GM08714 (cell line): ENCODE data around the gene TRIO.

ENCODE experiments used
- H3K4me3 ChIP-seq: fragments of 200-500 bp; sonication (Bioruptor generic); 2 replicates; pipeline ENCODE4 v1.5.1; 2014; ENCODE audit warnings: mild to moderate bottlenecking, low read length, inconsistent platforms
- ZNF274 ChIP-seq: IDR thresholded peaks from 2 replicates; pipeline ENCODE4 v1.6.1; 2012; ENCODE audit warnings: mild to moderate bottlenecking, low read depth, low read length

TRIO gene

GRCh38 chr5:14472986-14473567, 329.9 kb downstream of the TRIO start:
- TF ChIP-seq ZNF274, result no peak
- H3K4me3 ChIP-seq, result no peak overlapping the region

DNA sequence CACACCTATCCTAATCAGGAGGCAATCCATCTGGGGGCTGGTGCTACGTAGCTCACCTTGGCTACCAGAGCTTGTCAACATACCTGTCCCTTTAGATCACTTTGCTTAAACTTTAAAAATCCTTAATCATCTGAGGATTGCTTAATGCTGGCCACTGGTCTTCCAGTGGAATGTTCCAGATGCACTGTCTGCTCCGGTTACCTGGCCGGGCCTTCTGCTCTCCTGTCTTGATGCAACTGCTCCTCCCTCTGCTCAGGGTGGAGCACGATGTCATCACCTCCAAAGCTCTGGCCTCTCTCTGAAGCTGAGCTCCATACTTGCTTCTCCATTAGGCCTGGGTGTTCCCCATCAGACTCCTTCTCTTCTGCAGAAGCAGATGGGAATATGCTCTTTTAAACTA, 331.9 kb downstream of the TRIO start:
- TF ChIP-seq ZNF274, result no peak
- no peak overlapping the region for H3K4me3 ChIP-seq

DNA sequence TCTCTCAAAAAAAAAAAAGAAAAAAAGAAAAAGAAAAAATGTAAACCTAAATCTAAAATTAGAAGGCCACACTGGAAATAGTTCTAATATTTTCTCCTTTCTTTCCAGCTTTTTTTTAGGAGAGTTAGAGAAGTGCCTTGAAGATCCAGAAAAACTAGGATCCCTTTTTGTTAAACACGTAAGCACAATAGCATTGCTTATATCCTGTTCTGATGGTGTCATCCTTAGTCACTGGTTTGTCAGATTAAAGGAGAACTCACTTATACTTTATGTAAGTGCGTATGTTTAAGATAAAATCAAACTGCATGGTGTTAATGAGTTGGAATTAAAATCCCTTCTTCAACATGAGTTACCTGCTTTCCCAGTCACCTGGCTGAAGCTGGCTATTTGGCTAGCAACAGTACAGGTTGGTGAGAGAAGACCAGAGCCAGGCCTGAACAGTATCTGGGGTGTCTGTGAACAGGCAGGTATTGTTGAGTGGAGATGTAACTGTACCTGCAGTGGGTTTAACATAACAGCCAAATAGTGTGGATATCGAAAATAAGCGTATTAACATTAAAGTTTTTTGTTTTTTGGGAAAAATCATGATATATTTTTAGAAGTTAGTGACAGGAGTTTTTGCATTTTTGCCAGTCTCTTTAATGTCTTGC, 333.8 kb downstream of the TRIO start:
- TF ChIP-seq ZNF274, result no peak

DNA sequence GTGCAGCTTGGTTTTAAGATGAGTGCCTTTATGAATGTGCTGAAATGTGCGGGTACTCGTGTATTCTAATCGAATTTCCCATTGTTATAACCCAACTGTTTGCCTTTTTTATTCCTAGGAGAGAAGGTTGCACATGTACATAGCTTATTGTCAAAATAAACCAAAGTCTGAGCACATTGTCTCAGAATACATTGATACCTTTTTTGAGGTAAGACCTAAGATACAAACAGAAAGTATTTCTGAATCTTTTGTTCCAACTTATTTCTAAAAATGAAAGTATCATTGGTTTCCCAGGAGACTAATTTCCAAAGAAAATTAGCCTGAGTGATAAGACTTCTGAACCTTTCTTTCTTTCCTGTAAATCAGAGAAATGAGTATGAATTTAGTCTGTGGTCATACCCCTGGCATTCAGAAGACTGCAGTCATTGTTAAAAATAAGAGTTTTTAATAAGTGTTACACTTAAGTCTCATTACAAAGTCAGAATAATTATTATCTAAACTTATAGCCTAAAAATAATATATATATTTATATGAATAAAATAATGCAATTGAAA, 336.1 kb downstream of the TRIO start:
- TF ChIP-seq ZNF274, result no peak
- no peak overlapping the region for H3K4me3 ChIP-seq

More for the DNA sequence above, 333.8 kb downstream of the TRIO start:
- no peak overlapping the region for H3K4me3 ChIP-seq

DNA sequence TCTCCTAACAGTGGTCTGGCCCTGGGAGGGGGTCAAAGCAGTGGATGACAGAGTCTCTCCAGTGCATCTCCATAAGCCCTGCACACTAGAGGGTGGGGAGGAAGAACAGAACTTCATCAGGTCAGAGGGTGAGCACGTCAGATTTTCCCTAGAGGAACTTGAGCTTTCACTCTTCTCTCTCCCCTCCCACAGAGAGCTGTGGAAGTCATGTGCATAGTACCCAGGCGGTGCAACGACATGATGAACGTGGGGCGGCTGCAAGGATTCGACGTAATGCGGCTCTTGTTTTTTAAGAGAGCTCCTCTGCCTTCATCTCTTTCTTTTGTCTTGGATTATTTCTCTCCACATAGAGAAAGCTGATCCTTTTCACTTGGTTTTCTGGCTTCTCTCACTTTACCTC, 338.2 kb downstream of the TRIO start:
- H3K4me3 ChIP-seq, result no peak overlapping the region
- TF ChIP-seq ZNF274, result no peak

DNA sequence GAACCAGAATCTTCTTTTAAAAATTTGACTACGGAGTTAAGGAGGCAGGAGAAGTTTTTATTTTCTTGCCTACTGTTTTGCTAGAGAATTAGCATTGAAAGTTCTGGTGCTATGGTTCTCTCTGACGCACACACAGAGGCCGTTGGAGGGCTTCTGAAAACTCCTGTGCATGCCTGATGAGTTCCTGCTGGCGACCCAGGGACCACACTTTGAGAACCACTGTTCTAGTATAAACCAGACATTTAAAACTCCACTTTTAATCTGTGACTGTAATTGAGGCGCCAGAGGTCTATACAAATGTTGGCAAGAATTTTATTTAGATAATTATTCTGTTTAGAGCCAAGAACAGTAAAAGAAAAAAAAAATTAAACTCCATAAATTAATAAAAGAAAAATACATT, 338.9 kb downstream of the TRIO start:
- no peak for TF ChIP-seq ZNF274
- H3K4me3 ChIP-seq, result no peak overlapping the region

GRCh38 chr5:14483504-14484157, 340.5 kb downstream of the TRIO start:
- no peak overlapping the region for H3K4me3 ChIP-seq
- TF ChIP-seq ZNF274, result no peak

- no peak for TF ChIP-seq ZNF274
- no peak overlapping the region for H3K4me3 ChIP-seq
These were observed 343.3 kb downstream of the TRIO start for GRCh38 chr5:14486486-14486885.

GRCh38 chr5:14486996-14487896, 344.1 kb downstream of the TRIO start:
- no peak overlapping the region for H3K4me3 ChIP-seq
- no peak for TF ChIP-seq ZNF274

DNA sequence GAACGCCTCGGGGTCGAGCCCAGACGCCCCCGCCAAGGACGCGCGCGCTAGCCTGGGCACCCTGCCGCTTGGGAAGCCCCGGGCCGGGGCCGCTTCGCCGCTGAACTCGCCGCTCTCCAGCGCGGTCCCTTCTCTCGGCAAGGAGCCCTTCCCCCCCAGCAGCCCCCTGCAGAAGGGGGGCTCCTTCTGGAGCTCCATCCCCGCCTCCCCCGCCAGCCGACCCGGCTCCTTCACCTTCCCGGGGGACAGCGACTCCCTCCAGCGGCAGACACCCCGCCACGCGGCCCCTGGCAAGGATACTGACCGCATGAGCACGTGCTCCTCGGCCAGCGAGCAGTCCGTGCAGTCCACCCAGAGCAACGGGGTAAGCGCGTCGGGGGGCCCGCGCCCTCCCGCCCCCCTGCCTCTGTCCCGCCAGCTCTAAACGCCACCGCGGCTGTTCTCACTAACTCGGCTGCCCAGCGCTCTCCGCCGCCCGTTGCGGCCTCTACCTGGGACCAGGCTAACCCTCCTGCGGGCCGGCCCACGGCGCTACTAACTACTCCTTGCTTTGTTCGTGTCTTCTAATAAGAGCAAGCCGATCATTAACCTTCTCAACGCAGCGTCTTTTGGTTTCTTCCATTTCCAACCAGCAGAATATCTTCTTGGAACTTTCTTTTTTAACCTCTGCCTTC, 344.9 kb downstream of the TRIO start:
- no peak overlapping the region for H3K4me3 ChIP-seq
- no peak for TF ChIP-seq ZNF274

- no peak for TF ChIP-seq ZNF274
These were observed 345.6 kb downstream of the TRIO start for GRCh38 chr5:14488709-14489108.

GRCh38 chr5:14489643-14490042, 346.5 kb downstream of the TRIO start:
- H3K4me3 ChIP-seq, result no peak overlapping the region
- TF ChIP-seq ZNF274, result no peak

More at GRCh38 chr5:14488709-14489108, 345.6 kb downstream of the TRIO start:
- no peak overlapping the region for H3K4me3 ChIP-seq

- TF ChIP-seq ZNF274, result no peak
- H3K4me3 ChIP-seq, result no peak overlapping the region
These were observed 347.2 kb downstream of the TRIO start for GRCh38 chr5:14490309-14490711.

DNA sequence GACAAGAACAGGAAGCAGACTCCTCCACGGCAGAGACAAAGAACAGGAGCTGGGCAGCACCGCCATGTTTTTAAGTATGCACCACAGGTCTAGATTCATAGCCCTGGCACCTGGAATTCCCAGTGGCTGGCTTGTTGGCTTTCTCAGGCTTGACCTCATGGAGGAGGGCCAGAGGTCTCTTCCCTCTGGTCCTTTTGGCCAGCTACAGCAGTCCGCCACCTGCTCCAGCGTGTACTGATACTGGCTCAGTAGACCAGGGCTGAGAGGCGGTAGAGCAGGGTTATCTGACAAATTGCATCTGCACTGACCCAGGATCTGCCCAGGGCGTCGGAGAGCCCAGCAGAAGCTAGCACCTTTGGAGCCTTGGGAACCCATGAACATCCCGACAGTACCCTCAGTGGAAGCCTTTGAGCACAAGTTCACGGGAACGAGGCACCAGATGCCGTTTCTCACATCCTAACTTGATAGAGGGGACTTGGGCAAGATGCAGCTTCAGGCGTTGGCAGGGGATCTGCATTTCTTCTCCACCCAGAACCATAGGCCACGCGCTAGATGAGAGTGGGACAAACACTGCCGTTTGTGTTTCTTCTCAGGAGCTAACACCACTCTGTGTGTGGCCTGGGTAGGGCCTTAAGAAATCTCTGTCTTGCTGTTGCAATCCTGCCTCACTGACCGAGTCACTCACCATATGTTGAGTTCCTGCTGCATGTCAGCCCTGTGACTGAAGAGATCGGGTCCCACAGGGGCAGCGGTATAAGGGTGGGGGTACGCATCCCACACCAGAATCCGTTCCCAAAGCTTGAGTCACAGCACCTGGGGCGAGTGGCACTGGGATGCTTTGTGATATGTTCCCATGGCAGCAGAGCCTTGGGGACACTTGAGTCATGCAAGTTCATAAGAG, 348.1 kb downstream of the TRIO start:
- no peak overlapping the region for H3K4me3 ChIP-seq
- no peak for TF ChIP-seq ZNF274
